ENCODE measurements around the gene PPP3CA. TPM values are rescaled to one million over a fixed set of nuclear protein-coding genes. Genes with fewer than 3 reads are reported as not detected.
"Not testable (repeated sequence)": the region's sequence is repeated elsewhere in the genome, so short reads cannot be mapped to it uniquely, and the experiment has no call there.

The PPP3CA gene
- total RNA-seq, 1 donor from 2014 or later = 48.8 TPM

- peak; percentile 37 to 40 for DNase-seq (ENCODE audit: low read depth in 2 of 2)
Measured at GRCh38 chr4:101217353-101218031, 129.8 kb downstream of the PPP3CA start.

- peak in 1 of 2 donors; percentile 6 for DNase-seq (ENCODE audit: low read depth in 2 of 2)
Measured at GRCh38 chr4:101211146-101211553, 136.2 kb downstream of the PPP3CA start.

- no peak for DNase-seq (ENCODE audit: low read depth in 2 of 2)
Measured at GRCh38 chr4:101210331-101210730, 137.0 kb downstream of the PPP3CA start.

GRCh38 chr4:101208171-101208570 lies 139.2 kb downstream of the PPP3CA start:
- no peak for DNase-seq (ENCODE audit: low read depth in 2 of 2)

- peak in 1 of 2 donors; percentile 74 for DNase-seq (ENCODE audit: low read depth in 2 of 2)
Measured at GRCh38 chr4:101205916-101206315, 141.4 kb downstream of the PPP3CA start.

- no peak for DNase-seq (ENCODE audit: low read depth in 2 of 2)
Measured at GRCh38 chr4:101201421-101201820, 145.9 kb downstream of the PPP3CA start.

GRCh38 chr4:101200561-101200960 lies 146.8 kb downstream of the PPP3CA start:
- peak; percentile 84 to 97 for DNase-seq (ENCODE audit: low read depth in 2 of 2)

GRCh38 chr4:101199507-101200285 lies 147.6 kb downstream of the PPP3CA start:
- peak; percentile 29 to 79 for DNase-seq (ENCODE audit: low read depth in 2 of 2)

- DNase-seq (ENCODE audit: low read depth in 2 of 2) = no peak
Measured at GRCh38 chr4:101198682-101199339, 148.5 kb downstream of the PPP3CA start.

- DNase-seq (ENCODE audit: low read depth in 2 of 2) = no peak
Measured at GRCh38 chr4:101197350-101197749, 150.0 kb downstream of the PPP3CA start.

- no peak for DNase-seq (ENCODE audit: low read depth in 2 of 2)
Measured at GRCh38 chr4:101192244-101192643, 155.1 kb downstream of the PPP3CA start.

- DNase-seq (ENCODE audit: low read depth in 2 of 2) = peak; percentile 98 to 99
Measured at GRCh38 chr4:101191302-101192098, 155.8 kb downstream of the PPP3CA start.

- DNase-seq (ENCODE audit: low read depth in 2 of 2) = no peak
Measured at GRCh38 chr4:101190751-101191150, 156.6 kb downstream of the PPP3CA start.

- DNase-seq (ENCODE audit: low read depth in 2 of 2) = no peak
Measured at GRCh38 chr4:101188906-101189305, 158.4 kb downstream of the PPP3CA start.

GRCh38 chr4:101187841-101188240 lies 159.5 kb downstream of the PPP3CA start:
- peak; percentile 55 to 63 for DNase-seq (ENCODE audit: low read depth in 2 of 2)

- no peak for DNase-seq (ENCODE audit: low read depth in 2 of 2)
Measured at GRCh38 chr4:101186567-101187184, 160.7 kb downstream of the PPP3CA start.

- no peak for DNase-seq (ENCODE audit: low read depth in 2 of 2)
Measured at GRCh38 chr4:101184668-101185067, 162.7 kb downstream of the PPP3CA start.

- DNase-seq (ENCODE audit: low read depth in 2 of 2) = no peak
Measured at GRCh38 chr4:101183666-101184373, 163.5 kb downstream of the PPP3CA start.

GRCh38 chr4:101183221-101183620 lies 164.1 kb downstream of the PPP3CA start:
- DNase-seq (ENCODE audit: low read depth in 2 of 2) = no peak

- not testable (repeated sequence) for DNase-seq (ENCODE audit: low read depth in 2 of 2)
Measured at GRCh38 chr4:101182688-101183087, 164.6 kb downstream of the PPP3CA start.

Measured in lung microvascular endothelial cell (primary cell).